ENCODE data around the gene MAN1C1.

The MAN1C1 gene

DNA sequence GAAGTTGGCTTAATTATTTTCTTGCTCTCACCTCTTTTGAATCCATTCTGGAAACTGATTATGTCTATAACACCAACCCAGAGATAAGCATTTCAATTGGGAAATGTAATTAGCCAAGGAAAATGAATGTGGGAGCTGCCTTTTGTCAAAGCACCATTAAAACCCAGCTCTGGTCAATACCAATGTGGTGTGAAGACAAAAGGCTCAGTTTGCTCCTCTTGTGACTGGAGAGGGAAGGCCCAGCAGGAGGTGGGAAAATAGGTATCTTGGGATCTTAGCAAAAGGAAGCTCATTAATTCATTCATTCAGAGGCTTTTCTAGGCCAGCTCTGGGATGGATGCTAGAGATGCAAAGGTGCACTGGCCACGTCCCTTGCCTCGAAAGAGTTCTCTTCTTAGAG, 108.4 kb downstream of the MAN1C1 start:
- TF ChIP-seq, protein P1, sequence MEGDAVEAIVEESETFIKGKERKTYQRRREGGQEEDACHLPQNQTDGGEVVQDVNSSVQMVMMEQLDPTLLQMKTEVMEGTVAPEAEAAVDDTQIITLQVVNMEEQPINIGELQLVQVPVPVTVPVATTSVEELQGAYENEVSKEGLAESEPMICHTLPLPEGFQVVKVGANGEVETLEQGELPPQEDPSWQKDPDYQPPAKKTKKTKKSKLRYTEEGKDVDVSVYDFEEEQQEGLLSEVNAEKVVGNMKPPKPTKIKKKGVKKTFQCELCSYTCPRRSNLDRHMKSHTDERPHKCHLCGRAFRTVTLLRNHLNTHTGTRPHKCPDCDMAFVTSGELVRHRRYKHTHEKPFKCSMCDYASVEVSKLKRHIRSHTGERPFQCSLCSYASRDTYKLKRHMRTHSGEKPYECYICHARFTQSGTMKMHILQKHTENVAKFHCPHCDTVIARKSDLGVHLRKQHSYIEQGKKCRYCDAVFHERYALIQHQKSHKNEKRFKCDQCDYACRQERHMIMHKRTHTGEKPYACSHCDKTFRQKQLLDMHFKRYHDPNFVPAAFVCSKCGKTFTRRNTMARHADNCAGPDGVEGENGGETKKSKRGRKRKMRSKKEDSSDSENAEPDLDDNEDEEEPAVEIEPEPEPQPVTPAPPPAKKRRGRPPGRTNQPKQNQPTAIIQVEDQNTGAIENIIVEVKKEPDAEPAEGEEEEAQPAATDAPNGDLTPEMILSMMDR (IDR thresholded peaks at IDR 0.05; ENCODE audit: extremely low read depth, missing control alignments) = no peak
- DNase-seq (ENCODE audit: low spot score) = no peak

DNA sequence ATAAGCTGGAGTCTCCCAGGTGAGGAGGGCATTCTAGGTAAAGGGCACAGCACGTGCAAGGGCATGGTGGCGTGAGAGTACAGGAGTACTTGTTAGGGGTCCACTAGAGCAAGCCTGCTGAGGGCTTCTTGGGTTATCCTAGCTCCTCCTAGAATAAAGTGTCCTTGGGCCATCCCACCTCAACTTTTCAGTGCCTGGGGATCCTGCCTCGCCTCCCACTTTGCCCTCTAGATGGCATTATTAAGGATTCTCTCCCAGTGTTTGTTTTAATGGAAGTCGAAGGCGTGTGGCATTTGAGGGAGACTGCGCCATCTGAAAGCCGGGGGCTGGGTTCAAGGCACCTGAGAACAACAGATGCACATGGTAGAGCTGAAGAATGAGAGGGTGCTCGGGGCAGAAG, 108.9 kb downstream of the MAN1C1 start:
- TF ChIP-seq, protein P1 (IDR thresholded peaks at IDR 0.05; ENCODE audit: extremely low read depth, missing control alignments) = no peak
- no peak for DNase-seq (ENCODE audit: low spot score)

DNA sequence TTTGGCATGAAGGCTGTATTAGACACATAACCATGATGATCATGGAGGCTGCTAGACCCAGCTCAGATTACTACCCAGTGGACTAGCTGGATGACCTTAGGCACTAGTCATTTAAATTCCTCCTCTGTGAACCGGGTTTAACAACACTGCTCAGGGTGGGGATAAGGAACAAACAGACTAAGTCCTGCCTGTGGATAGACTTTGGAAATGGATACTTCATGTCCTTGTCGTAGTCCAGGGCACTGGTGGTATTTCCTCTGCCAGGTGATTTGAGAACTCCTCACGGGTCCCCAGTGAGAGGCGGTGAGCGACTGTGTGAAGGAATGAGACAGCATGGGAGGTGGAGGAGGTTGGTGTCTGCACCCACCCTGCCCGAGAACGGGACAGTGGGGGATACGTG, 110.5 kb downstream of the MAN1C1 start:
- TF ChIP-seq, protein P1 (IDR thresholded peaks at IDR 0.05; ENCODE audit: extremely low read depth, missing control alignments) = no peak
- no peak for DNase-seq (ENCODE audit: low spot score)

DNA sequence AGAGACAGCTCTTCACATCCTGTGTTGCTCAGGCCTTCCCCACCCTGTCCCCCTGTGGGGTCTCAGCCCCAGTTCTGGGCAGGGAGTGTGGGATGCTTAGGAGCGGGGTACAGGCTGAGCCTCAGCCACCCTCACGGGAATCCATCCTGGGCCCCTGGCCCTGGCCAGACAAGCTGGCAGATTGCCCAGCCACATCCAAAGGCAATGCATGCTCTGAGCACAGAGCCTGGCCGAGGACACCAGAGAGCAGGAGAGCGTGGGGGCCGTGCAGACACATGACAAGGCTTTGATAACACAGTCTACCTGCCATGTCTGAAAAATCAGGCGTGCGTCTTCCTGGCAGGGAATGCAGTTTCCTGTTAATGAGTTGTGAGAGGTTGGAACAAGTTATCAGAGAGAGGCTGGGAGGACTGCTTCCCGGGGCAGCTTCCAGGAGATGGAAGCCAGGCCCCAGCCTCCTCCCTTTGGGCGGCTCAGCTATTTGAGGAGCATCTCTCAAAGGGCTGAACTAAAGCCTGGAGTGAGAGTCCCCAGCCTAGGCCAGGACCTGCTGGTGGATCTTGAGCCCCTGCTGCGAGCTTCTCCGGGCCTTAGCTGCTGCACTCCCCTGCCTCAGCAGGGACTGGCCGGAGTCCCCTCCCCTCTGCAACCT, 111.2 kb downstream of the MAN1C1 start:
- TF ChIP-seq, protein P1 (IDR thresholded peaks at IDR 0.05; ENCODE audit: extremely low read depth, missing control alignments) = no peak
- no peak for DNase-seq (ENCODE audit: low spot score)

DNA sequence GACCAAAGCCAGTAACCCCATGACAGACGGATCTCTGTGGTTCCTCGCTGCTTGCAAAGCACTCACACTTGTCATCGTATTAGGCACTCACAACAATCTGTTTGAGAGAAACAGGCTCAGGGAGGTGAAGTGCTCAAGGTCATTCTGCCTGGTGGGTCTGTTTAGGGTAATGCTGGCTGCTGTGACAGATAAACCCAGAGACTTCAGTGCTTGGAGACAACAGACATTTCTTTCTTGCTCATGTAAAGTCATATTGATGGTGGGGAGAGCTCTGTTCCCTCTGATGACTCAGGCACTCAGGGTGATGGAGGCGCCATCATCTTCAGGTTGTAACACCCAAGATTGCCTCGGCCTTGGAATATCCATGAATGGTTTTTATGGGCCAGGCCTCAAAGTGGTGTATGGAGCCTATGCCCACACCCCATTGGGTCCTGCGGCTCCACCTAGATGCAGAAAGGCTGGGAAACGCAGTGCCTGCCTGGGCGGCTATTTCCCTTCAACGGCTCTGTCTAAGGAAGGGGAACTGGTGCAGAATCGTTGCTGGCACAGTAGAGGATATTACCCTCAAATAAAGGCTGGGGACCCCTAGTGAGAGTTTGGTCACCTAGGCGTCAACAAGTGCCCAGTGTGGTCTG, 111.8 kb downstream of the MAN1C1 start:
- TF ChIP-seq, protein P1 (IDR thresholded peaks at IDR 0.05; ENCODE audit: extremely low read depth, missing control alignments) = no peak
- no peak for DNase-seq (ENCODE audit: low spot score)

DNA sequence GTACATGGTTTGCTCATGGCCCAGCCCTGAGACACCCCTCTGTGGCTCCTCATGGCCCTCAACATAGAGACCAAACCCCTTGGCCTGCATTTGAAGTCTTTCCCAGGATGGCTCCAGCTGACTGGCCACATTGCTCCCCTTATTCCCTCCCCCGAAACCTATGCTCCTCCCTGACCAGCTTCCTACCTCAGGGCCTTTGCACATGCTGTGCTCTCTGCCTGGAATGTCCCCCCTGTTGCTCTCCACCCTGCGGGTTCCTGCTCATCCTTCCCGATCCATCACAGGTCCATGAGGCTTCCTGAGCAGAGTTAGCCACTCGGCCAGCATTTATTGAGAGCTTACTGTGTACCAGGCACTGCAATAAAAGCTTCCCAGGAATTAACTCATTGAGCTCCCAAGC, 112.5 kb downstream of the MAN1C1 start:
- TF ChIP-seq, protein P1 (IDR thresholded peaks at IDR 0.05; ENCODE audit: extremely low read depth, missing control alignments) = no peak
- DNase-seq (ENCODE audit: low spot score) = no peak

DNA sequence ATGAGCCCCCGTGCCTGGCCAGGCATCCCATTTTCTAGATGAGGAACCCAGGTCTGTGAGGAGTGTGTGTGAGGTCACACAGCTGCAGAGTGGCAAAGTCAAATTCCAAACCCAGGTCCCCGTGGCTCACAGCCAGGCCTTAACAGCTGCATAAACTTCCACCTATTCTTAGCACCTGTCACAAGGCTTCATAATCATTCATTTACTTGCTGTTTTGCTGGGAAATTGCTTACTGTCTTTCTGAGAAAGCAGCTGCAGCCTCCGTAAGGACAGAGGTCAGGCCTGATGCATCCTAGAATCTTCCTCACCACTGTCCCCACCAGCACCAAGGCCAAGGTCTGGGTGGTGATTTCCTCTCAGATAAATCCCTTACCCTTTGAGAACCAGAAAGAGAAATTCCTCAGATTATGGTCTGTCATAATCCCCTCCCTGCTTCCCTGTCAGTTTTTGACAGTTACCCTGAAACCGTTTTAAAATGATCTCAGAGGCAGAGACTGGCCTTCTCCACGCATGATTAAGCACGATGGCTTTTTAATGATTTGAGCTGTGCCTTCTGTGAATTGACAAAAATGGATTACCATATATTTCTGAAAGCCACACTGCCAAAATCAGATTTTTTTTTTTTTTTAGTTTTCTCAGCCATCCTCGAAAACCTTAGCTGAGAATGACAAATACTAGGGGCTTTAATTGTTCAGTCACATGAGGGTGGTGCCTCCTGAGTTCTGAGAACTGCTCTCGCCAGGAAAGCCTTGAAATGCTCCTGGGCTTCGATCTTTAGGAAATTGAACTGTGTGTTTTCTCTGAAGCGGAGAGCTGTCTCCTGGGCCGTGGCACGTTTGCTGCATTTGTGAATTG, 113.4 kb downstream of the MAN1C1 start:
- no peak for DNase-seq (ENCODE audit: low spot score)
- TF ChIP-seq, protein P1 (IDR thresholded peaks at IDR 0.05; ENCODE audit: extremely low read depth, missing control alignments) = no peak

Data from GM20000 (cell line).